Loucy (cell line): ENCODE measurements around the gene GPC5.
"Not testable (repeated sequence)": the region's sequence is repeated elsewhere in the genome, so short reads cannot be mapped to it uniquely, and the experiment has no call there.

ENCODE experiments used
- H2AFZ ChIP-seq: fragments of 200-600 bp; sonication (generic); 2 replicates; pipeline ENCODE4 v1.6.0; 2016; ENCODE audit warnings: antibody characterized with exemption, mild to moderate bottlenecking, low read length, moderate library complexity
- H3F3A ChIP-seq: fragments of 200-600 bp; 2 replicates; pipeline ENCODE4 v1.6.0; 2016; ENCODE audit warnings: antibody characterized with exemption, low read depth, mild to moderate bottlenecking
- H3K27me3 ChIP-seq: fragments of 200-600 bp; sonication (generic); 2 replicates; pipeline ENCODE4 v1.6.1; 2014; ENCODE audit warnings: low read length, mild to moderate bottlenecking; ENCODE audit not compliant: insufficient read depth, poor library complexity, severe bottlenecking
- H3K36me3 ChIP-seq: fragments of 200-600 bp; sonication (generic); 2 replicates; pipeline ENCODE4 v1.6.1; 2016; ENCODE audit warnings: low read length; ENCODE audit not compliant: insufficient read depth
- H3K4me1 ChIP-seq: fragments of 200-600 bp; sonication (generic); 2 replicates; pipeline ENCODE4 v1.5.1; 2014; ENCODE audit warnings: low read length, mild to moderate bottlenecking; ENCODE audit not compliant: insufficient read depth, poor library complexity, severe bottlenecking
- H3K4me2 ChIP-seq: fragments of 200-600 bp; sonication (generic); 2 replicates; pipeline ENCODE4 v1.6.0; 2014; ENCODE audit warnings: antibody characterized with exemption, low read length, low read depth, mild to moderate bottlenecking; ENCODE audit not compliant: poor library complexity, severe bottlenecking
- H3K4me3 ChIP-seq: fragments of 200-600 bp; sonication (generic); 2 replicates; pipeline ENCODE4 v1.5.1; 2014; ENCODE audit warnings: low read length, mild to moderate bottlenecking, mixed read lengths; ENCODE audit not compliant: poor library complexity, severe bottlenecking
- H3K79me2 ChIP-seq: fragments of 200-600 bp; sonication (generic); 2 replicates; pipeline ENCODE4 v1.6.1; 2014; ENCODE audit warnings: low read length; ENCODE audit not compliant: insufficient read depth
- H3K9ac ChIP-seq: fragments of 200-600 bp; sonication (generic); 2 replicates; pipeline ENCODE4 v1.6.0; 2014; ENCODE audit warnings: mild to moderate bottlenecking, low read depth, low read length, moderate library complexity; ENCODE audit not compliant: poor library complexity, severe bottlenecking
- H3K9me2 ChIP-seq: fragments of 200-600 bp; sonication (generic); replicated peaks from 2 replicates; pipeline ENCODE4 v1.6.1; 2016; ENCODE audit warnings: low read depth, low read length, mixed read lengths
- H3K9me3 ChIP-seq: fragments of 200-600 bp; sonication (generic); 2 replicates; pipeline ENCODE4 v1.6.1; 2014; ENCODE audit warnings: mild to moderate bottlenecking, antibody characterized with exemption, low read length, low read depth; ENCODE audit not compliant: insufficient read depth
- H4K20me1 ChIP-seq: fragments of 200-600 bp; sonication (generic); 2 replicates; pipeline ENCODE4 v1.6.0; 2014; ENCODE audit warnings: antibody characterized with exemption, low read length, mild to moderate bottlenecking; ENCODE audit not compliant: insufficient read depth, poor library complexity, severe bottlenecking
- EZH2phosphoT487 ChIP-seq: fragments of 200-600 bp; IDR thresholded peaks from 2 replicates; pipeline ENCODE4 v1.6.1; 2018; ENCODE audit warnings: antibody characterized with exemption, mild to moderate bottlenecking, moderate library complexity, borderline replicate concordance
- TF ChIP-seq, protein P1 (sequence below): fragments of 200-600 bp; sonication (generic); conservative IDR thresholded peaks from 2 replicates; pipeline ENCODE4 v1.5.1; 2014; ENCODE audit warnings: mild to moderate bottlenecking, antibody characterized with exemption, low read length

The GPC5 gene

DNA sequence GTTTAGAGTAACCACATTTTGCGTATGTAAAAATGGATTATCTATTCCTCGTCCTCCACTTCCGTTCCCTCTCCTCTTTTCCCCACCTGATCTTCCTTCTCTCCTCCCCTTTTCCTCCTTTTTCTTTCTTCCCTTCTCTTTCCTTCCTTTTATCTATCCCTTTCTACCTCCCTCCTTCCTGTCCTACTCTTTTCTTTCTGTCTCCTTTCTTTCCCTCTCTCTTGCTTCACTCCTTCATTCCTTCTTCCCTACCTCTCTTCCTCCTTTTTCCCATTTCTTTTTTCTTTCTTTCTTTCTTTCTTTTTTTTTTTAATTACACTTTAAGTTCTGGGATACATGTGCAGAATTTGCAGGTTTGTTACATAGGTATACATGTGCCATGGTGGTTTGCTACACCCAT lies 1139.7 kb downstream of the GPC5 start:
- no peaks in the 10 kb centered on the region for H3K79me2 ChIP-seq
- H4K20me1 ChIP-seq: no peaks in the 10 kb centered on the region
- H3F3A ChIP-seq: no peaks in the 10 kb centered on the region
- no peaks in the 10 kb centered on the region for H3K9me3 ChIP-seq
- no peak overlapping the region for H3K4me3 ChIP-seq
- no peaks in the 10 kb centered on the region for H3K9me2 ChIP-seq
- no peaks in the 10 kb centered on the region for H3K27me3 ChIP-seq
- no peaks in the 10 kb centered on the region for H3K36me3 ChIP-seq
- H3K9ac ChIP-seq: no peak overlapping the region
- TF ChIP-seq EZH2phosphoT487: no peak
- TF ChIP-seq, protein P1, sequence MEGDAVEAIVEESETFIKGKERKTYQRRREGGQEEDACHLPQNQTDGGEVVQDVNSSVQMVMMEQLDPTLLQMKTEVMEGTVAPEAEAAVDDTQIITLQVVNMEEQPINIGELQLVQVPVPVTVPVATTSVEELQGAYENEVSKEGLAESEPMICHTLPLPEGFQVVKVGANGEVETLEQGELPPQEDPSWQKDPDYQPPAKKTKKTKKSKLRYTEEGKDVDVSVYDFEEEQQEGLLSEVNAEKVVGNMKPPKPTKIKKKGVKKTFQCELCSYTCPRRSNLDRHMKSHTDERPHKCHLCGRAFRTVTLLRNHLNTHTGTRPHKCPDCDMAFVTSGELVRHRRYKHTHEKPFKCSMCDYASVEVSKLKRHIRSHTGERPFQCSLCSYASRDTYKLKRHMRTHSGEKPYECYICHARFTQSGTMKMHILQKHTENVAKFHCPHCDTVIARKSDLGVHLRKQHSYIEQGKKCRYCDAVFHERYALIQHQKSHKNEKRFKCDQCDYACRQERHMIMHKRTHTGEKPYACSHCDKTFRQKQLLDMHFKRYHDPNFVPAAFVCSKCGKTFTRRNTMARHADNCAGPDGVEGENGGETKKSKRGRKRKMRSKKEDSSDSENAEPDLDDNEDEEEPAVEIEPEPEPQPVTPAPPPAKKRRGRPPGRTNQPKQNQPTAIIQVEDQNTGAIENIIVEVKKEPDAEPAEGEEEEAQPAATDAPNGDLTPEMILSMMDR: no peak
- H3K4me1 ChIP-seq: no peaks in the 10 kb centered on the region
- no peak overlapping the region for H3K4me2 ChIP-seq
- H2AFZ ChIP-seq: no peak overlapping the region

DNA sequence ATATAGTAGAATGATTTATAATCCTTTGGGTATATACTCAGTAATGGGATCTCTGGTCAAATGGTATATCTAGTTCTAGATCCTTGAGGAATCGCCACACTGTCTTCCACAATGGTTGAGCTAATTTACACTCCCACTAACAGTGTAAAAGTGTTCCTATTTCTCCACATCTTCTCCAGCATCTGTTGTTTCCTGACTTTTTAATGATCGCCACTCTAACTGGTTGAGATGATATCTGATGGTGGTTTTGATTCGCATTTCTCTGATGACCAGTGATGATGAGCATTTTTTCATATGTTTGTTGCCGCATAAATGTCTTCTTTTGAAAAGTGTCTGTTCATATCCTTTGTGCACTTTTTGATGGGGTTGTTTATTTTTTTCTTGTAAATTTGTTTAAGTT lies 1140.7 kb downstream of the GPC5 start:
- H4K20me1 ChIP-seq, H3K9me2 ChIP-seq, H3K27me3 ChIP-seq, H3K79me2 ChIP-seq, H2AFZ ChIP-seq, H3K36me3 ChIP-seq, H3K9me3 ChIP-seq, H3K4me2 ChIP-seq, H3F3A ChIP-seq, H3K4me3 ChIP-seq, H3K9ac ChIP-seq, H3K4me1 ChIP-seq: not testable (repeated sequence)

DNA sequence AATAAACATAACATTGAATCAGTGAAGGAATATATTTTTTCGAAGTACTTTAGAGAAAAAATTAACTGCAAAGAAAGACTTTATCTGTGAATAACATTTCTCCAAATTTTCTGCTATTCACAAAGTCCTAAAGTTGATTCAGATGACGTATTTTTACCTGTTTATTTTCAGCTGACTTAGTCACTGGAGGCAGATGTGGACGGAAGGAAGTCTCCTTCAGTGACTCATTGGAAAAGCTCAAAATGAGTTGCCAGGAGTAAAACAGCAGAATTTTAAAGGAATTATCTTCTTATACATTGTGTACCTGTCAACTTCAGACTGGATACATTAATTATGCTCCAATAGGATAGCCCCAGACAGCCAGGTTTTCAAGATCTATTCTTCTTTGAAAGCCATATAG lies 1148.8 kb downstream of the GPC5 start:
- no peak overlapping the region for H3K4me3 ChIP-seq
- no peak overlapping the region for H3K9ac ChIP-seq
- no peak overlapping the region for H2AFZ ChIP-seq
- H4K20me1 ChIP-seq: no peaks in the 10 kb centered on the region
- no peak for TF ChIP-seq EZH2phosphoT487
- TF ChIP-seq, protein P1: no peak
- no peaks in the 10 kb centered on the region for H3K9me3 ChIP-seq
- H3K9me2 ChIP-seq: no peaks in the 10 kb centered on the region
- H3K79me2 ChIP-seq: no peaks in the 10 kb centered on the region
- H3F3A ChIP-seq: no peaks in the 10 kb centered on the region
- H3K36me3 ChIP-seq: no peaks in the 10 kb centered on the region
- no peak overlapping the region for H3K4me2 ChIP-seq
- no peaks in the 10 kb centered on the region for H3K27me3 ChIP-seq
- H3K4me1 ChIP-seq: no peaks in the 10 kb centered on the region

DNA sequence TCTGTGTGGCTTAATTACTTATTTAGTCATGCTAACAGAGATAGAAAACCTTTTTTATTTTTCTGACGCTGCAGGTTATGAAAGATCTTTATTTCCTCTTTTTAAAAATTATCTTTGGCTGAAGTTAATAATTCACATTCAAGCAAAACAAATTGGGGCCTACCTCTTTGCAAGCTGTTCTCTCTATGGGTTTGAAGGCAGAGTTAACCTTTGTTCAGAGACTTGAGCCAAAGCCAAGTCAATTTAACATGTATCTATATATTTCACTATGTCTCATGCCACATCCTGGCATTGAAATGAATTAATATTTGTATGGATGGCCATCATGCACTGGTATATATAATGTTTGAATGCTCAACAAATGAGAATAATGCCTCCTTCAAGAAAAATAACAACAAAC lies 1150.9 kb downstream of the GPC5 start:
- no peak overlapping the region for H3K4me2 ChIP-seq
- no peaks in the 10 kb centered on the region for H3K9me3 ChIP-seq
- no peaks in the 10 kb centered on the region for H3K9me2 ChIP-seq
- no peak overlapping the region for H3K9ac ChIP-seq
- TF ChIP-seq, protein P1: no peak
- no peak for TF ChIP-seq EZH2phosphoT487
- no peaks in the 10 kb centered on the region for H3K36me3 ChIP-seq
- no peaks in the 10 kb centered on the region for H3K27me3 ChIP-seq
- no peaks in the 10 kb centered on the region for H3F3A ChIP-seq
- no peaks in the 10 kb centered on the region for H3K79me2 ChIP-seq
- no peaks in the 10 kb centered on the region for H3K4me1 ChIP-seq
- no peaks in the 10 kb centered on the region for H4K20me1 ChIP-seq
- H2AFZ ChIP-seq: no peak overlapping the region
- H3K4me3 ChIP-seq: no peak overlapping the region
